SK-N-SH (cell line): ENCODE data around the gene BAAT. TPM values are rescaled to one million over a fixed set of nuclear protein-coding genes. Genes with fewer than 3 reads are reported as not detected.

Experiments used
- CTCF ChIA-PET: fragments of 300-600, 350-600 bp; formaldehyde crosslinking; extraction: SDS; loops from one replicate; lab custom pipeline; 2021; lab: Yijun Ruan, JAX
- POLR2A ChIA-PET: fragments of 350-600 bp; sonication (Branson Sonifier 250); formaldehyde crosslinking; extraction: SDS; loops from one replicate; lab custom pipeline; 2020; ENCODE audit warnings: antibody characterized with exemption, inconsistent platforms; lab: Yijun Ruan, JAX
- DNase-seq: peaks from one replicate; pipeline ENCODE4 v3.0.0; 2012
- H2AFZ ChIP-seq: fragments of 200-600 bp; sonication (generic); 2 replicates; pipeline ENCODE4 v1.8.1; 2016; ENCODE audit warnings: antibody characterized with exemption, mild to moderate bottlenecking, low read depth
- H3F3A ChIP-seq: fragments of 200-600 bp; sonication (generic); replicated peaks from 2 replicates; pipeline ENCODE3; 2016; ENCODE audit warnings: antibody characterized with exemption, mild to moderate bottlenecking; ENCODE audit not compliant: insufficient read depth
- H3K27ac ChIP-seq, 2 experiments: fragments of 200-500 bp in 1 of 2; fragments of 200-600 bp in 1 of 2; sonication (Bioruptor generic) in 1 of 2; sonication (generic), shearing (Covaris generic) in 1 of 2; 2 replicates each; pipeline versions ENCODE4 v1.5.1 to v1.6.1; 2014 to 2016; ENCODE audit warnings: low read depth in 2 of 2, inconsistent platforms in 1 of 2, low read length in 1 of 2, mild to moderate bottlenecking in 1 of 2, mixed read lengths in 1 of 2
- H3K27me3 ChIP-seq: fragments of 200-600 bp; sonication (generic), shearing (Covaris generic); 2 replicates; pipeline ENCODE4 v1.6.1; 2016; ENCODE audit warnings: mixed run types; ENCODE audit not compliant: insufficient read depth
- H3K36me3 ChIP-seq, 2 experiments: fragments of 200-500 bp in 1 of 2; fragments of 200-600 bp in 1 of 2; sonication (Bioruptor generic) in 1 of 2; sonication (generic) in 1 of 2; replicated peaks in 1 of 2; 2 replicates each; pipeline versions ENCODE3 to v1.5.1; 2014 to 2016; ENCODE audit warnings: low read length in 1 of 2, mild to moderate bottlenecking in 1 of 2; ENCODE audit not compliant: insufficient read depth in 2 of 2, control insufficient read depth in 1 of 2
- H3K4me1 ChIP-seq, 2 experiments: fragments of 200-500 bp in 1 of 2; fragments of 200-600 bp in 1 of 2; sonication (Bioruptor generic) in 1 of 2; sonication (generic), shearing (Covaris generic) in 1 of 2; 2 replicates each; pipeline versions ENCODE4 v1.5.1 to v1.6.1; 2014 to 2016; ENCODE audit warnings: low read depth in 1 of 2, low read length in 1 of 2, mixed run types in 1 of 2; ENCODE audit not compliant: insufficient read depth in 2 of 2, control insufficient read depth in 1 of 2
- H3K4me2 ChIP-seq: fragments of 200-600 bp; sonication (generic), shearing (Covaris generic); 2 replicates; pipeline ENCODE4 v1.6.1; 2017; ENCODE audit warnings: mixed run types
- H3K4me3 ChIP-seq, 2 experiments: fragments of 200-500 bp in 1 of 2; fragments of 200-600 bp in 1 of 2; sonication (Bioruptor generic) in 1 of 2; sonication (generic), shearing (Covaris generic) in 1 of 2; 2 replicates each; pipeline versions ENCODE4 v1.5.1 to v1.8.1; 2014 to 2016; ENCODE audit warnings: low read depth in 2 of 2, inconsistent platforms in 1 of 2, low read length in 1 of 2, mild to moderate bottlenecking in 1 of 2, mixed read lengths in 1 of 2, moderate library complexity in 1 of 2
- H3K79me2 ChIP-seq: fragments of 200-600 bp; sonication (generic); 2 replicates; pipeline ENCODE4 v1.8.1; 2017; ENCODE audit warnings: mild to moderate bottlenecking; ENCODE audit not compliant: insufficient read depth
- H3K9ac ChIP-seq: fragments of 200-600 bp; sonication (generic); 2 replicates; pipeline ENCODE4 v1.6.1; 2017; ENCODE audit warnings: mixed run types
- H3K9me2 ChIP-seq: fragments of 200-600 bp; sonication (generic); 2 replicates; pipeline ENCODE4 v1.6.1; 2017; ENCODE audit warnings: mixed run types
- H3K9me3 ChIP-seq: fragments of 200-600 bp; sonication (generic); 2 replicates; pipeline ENCODE4 v1.6.1; 2017; ENCODE audit warnings: mixed run types, mild to moderate bottlenecking, moderate library complexity
- H4K20me1 ChIP-seq: fragments of 200-600 bp; sonication (generic); 2 replicates; pipeline ENCODE4 v1.6.1; 2017; ENCODE audit warnings: mild to moderate bottlenecking, mixed run types; ENCODE audit not compliant: insufficient read depth
- EP300 ChIP-seq, 2 experiments: IDR thresholded peaks; 2 replicates each; pipeline versions ENCODE4 v1.4.0 to v1.6.1; 2012; ENCODE audit warnings: borderline replicate concordance in 1 of 2, low read depth in 1 of 2, low read length in 1 of 2
- EZH2phosphoT487 ChIP-seq: fragments of 200-600 bp; sonication (generic); IDR thresholded peaks from 2 replicates; pipeline ENCODE4 v1.6.1; 2017; ENCODE audit warnings: low read depth, mixed run types, mild to moderate bottlenecking, antibody characterized with exemption, moderate library complexity, borderline replicate concordance
- FOSL2 ChIP-seq: IDR thresholded peaks from 2 replicates; pipeline ENCODE4 v1.4.0; 2012; ENCODE audit warnings: low read depth, mild to moderate bottlenecking, moderate library complexity, borderline replicate concordance
- FOXJ3 ChIP-seq: sonication (generic); formaldehyde crosslinking; IDR thresholded peaks from 2 replicates; pipeline ENCODE4 v1.5.1; 2020; ENCODE audit warnings: mild to moderate bottlenecking, missing genetic modification reagents
- FOXM1 ChIP-seq: IDR thresholded peaks from 2 replicates; pipeline ENCODE4 v1.4.0; 2012; ENCODE audit warnings: low read depth, mild to moderate bottlenecking
- GATA2 ChIP-seq: sonication (generic); formaldehyde crosslinking; IDR thresholded peaks from 2 replicates; pipeline ENCODE4 v1.5.0; 2020; ENCODE audit warnings: mild to moderate bottlenecking, missing genetic modification reagents
- NFIC ChIP-seq: IDR thresholded peaks from 2 replicates; pipeline ENCODE4 v1.4.0; 2012; ENCODE audit warnings: borderline replicate concordance
- NRF1 ChIP-seq: IDR thresholded peaks from 2 replicates; pipeline ENCODE4 v1.6.1; 2012; ENCODE audit warnings: low read depth, mild to moderate bottlenecking, low read length
- POLR2AphosphoS5 ChIP-seq: IDR thresholded peaks from 2 replicates; pipeline ENCODE4 v1.6.1; 2012; ENCODE audit warnings: low read depth, low read length
- RCOR1 ChIP-seq: fragments of 150-350 bp; IDR thresholded peaks from 2 replicates; pipeline ENCODE4 v1.6.1; 2017; ENCODE audit warnings: antibody characterized with exemption, low read length
- RXRA ChIP-seq: IDR thresholded peaks from 2 replicates; pipeline ENCODE4 v1.4.0; 2012; ENCODE audit warnings: low read depth, mild to moderate bottlenecking, borderline replicate concordance
- TEAD4 ChIP-seq: IDR thresholded peaks from 2 replicates; pipeline ENCODE4 v1.4.0; 2012; ENCODE audit warnings: mild to moderate bottlenecking, borderline replicate concordance; ENCODE audit not compliant: insufficient read depth
- YY1 ChIP-seq: IDR thresholded peaks from 2 replicates; pipeline ENCODE4 v1.4.0; 2012; ENCODE audit warnings: low read depth, mild to moderate bottlenecking
- WGBS: methylation state at CpG from one replicate; pipeline ENCODE4 v1.1.6; 2017; ENCODE audit warnings: low lambda C conversion rate; 5-methylcytosine and 5-hydroxymethylcytosine counted together
- polyA plus RNA-seq, 3 experiments: library from polyadenylated mRNA; depleted of rRNA; stranded (reverse); fragments of >200 nt; gene quantifications; 2 replicates each; pipeline ENCODE4 v1.2.3, GENCODE V29; 2012
- TF ChIP-seq, protein P1 (sequence below): fragments of 150-350 bp; IDR thresholded peaks from 2 replicates; pipeline ENCODE4 v1.6.1; 2016; ENCODE audit warnings: mild to moderate bottlenecking, low read depth, low read length
- TF ChIP-seq, protein P2 (sequence below): fragments of 150-350 bp; IDR thresholded peaks from 2 replicates; pipeline ENCODE4 v1.6.1; 2017; ENCODE audit warnings: antibody characterized with exemption, low read length, low read depth, borderline replicate concordance
- TF ChIP-seq, protein P3 (sequence below): IDR thresholded peaks from 2 replicates; pipeline ENCODE4; 2012
- TF ChIP-seq, protein P4 (sequence below): fragments of 200-600 bp; sonication (generic); IDR thresholded peaks from 2 replicates; pipeline ENCODE4 v1.6.1; 2017; ENCODE audit warnings: antibody characterized with exemption, mild to moderate bottlenecking, moderate library complexity
- TF ChIP-seq, protein P5 (sequence below): IDR thresholded peaks from 2 replicates; pipeline ENCODE4 v1.4.0; 2012; ENCODE audit warnings: low read depth, borderline replicate concordance

Gene BAAT
- polyA plus RNA-seq, 1 of the 3 experiments (the other 2 are of a cell fraction), result 0.02 TPM

DNA sequence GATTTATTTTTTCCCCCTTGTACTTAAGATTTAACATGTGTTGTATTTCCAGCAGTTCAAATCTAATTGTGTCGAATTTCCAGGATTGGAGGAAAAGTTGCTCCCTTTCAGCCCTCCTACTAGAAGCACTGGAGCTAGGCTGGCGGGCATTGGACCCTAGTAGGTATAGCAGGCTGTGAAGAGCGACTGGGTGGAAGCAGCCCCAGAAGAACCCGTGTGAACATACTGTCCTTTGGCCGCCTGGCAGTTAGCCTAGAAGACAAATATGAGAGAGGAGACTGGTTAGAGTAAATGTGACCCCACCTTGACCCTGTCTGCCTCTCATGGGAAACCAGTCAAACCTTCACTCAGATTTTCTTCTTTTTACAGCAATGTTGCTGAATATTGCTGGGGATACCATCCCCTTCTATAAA is 36.9 kb upstream of the BAAT start (continued):
- TF ChIP-seq GATA2 (CRISPR knock-in tag) (no peak), YY1 (no peak), RCOR1 (no peak), FOXJ3 (CRISPR knock-in tag) (no peak), FOXM1 (no peak), NRF1 (no peak), TEAD4 (no peak), POLR2AphosphoS5 (no peak)
- TF ChIP-seq, protein P1, sequence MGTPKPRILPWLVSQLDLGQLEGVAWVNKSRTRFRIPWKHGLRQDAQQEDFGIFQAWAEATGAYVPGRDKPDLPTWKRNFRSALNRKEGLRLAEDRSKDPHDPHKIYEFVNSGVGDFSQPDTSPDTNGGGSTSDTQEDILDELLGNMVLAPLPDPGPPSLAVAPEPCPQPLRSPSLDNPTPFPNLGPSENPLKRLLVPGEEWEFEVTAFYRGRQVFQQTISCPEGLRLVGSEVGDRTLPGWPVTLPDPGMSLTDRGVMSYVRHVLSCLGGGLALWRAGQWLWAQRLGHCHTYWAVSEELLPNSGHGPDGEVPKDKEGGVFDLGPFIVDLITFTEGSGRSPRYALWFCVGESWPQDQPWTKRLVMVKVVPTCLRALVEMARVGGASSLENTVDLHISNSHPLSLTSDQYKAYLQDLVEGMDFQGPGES, result no peak

DNA sequence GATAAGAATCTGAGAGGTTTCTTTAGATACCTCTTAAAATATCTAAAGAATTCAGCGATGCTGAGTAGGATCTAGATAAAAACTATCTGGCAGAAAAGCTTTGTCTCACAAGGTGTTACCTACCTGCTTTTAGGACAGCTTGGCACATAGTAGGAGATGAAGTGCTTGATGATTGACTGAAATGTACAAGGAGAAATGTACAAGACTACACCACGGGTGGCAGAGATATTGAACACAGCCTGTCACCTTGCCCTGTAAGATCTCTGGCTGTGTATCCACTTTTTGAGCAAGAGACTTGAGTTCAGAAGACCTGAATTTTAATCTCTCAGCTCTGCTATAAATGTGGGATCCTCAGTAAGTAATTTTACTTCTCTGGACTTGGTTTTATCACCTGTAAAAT is 35.1 kb upstream of the BAAT start:
- DNase-seq, result no peak
- H3K36me3 ChIP-seq, result no peaks in the 10 kb centered on the region
- H3K4me1 ChIP-seq, result no peaks in the 10 kb centered on the region
- 61% methylated on average over 2 of the region's 2 CpGs for WGBS
- H3F3A ChIP-seq, result peaks cover 4% of the 10 kb centered on the region
- no peak overlapping the region for H2AFZ ChIP-seq
- CTCF ChIA-PET, result interaction anchor here (1.0 kb wide), 1 partner anchor 29 kb away, joined by 3 read pairs; no protein-coding TSS in a partner anchor
- TF ChIP-seq EP300 (IDR thresholded peaks at IDR 0.05; ENCODE audit: borderline replicate concordance in 1 of 2, low read depth in 1 of 2, low read length in 1 of 2) (no peak), EZH2phosphoT487 (no peak), NFIC (no peak), FOSL2 (no peak), RXRA (no peak), RCOR1 (no peak), NRF1 (no peak), YY1 (no peak)
- TF ChIP-seq, protein P2, sequence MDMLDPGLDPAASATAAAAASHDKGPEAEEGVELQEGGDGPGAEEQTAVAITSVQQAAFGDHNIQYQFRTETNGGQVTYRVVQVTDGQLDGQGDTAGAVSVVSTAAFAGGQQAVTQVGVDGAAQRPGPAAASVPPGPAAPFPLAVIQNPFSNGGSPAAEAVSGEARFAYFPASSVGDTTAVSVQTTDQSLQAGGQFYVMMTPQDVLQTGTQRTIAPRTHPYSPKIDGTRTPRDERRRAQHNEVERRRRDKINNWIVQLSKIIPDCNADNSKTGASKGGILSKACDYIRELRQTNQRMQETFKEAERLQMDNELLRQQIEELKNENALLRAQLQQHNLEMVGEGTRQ, result no peak
- TF ChIP-seq, protein P3, sequence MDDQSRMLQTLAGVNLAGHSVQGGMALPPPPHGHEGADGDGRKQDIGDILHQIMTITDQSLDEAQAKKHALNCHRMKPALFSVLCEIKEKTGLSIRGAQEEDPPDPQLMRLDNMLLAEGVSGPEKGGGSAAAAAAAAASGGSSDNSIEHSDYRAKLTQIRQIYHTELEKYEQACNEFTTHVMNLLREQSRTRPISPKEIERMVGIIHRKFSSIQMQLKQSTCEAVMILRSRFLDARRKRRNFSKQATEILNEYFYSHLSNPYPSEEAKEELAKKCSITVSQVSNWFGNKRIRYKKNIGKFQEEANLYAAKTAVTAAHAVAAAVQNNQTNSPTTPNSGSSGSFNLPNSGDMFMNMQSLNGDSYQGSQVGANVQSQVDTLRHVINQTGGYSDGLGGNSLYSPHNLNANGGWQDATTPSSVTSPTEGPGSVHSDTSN, result no peak
- TF ChIP-seq, protein P1, result no peak
- TF ChIP-seq, protein P4, sequence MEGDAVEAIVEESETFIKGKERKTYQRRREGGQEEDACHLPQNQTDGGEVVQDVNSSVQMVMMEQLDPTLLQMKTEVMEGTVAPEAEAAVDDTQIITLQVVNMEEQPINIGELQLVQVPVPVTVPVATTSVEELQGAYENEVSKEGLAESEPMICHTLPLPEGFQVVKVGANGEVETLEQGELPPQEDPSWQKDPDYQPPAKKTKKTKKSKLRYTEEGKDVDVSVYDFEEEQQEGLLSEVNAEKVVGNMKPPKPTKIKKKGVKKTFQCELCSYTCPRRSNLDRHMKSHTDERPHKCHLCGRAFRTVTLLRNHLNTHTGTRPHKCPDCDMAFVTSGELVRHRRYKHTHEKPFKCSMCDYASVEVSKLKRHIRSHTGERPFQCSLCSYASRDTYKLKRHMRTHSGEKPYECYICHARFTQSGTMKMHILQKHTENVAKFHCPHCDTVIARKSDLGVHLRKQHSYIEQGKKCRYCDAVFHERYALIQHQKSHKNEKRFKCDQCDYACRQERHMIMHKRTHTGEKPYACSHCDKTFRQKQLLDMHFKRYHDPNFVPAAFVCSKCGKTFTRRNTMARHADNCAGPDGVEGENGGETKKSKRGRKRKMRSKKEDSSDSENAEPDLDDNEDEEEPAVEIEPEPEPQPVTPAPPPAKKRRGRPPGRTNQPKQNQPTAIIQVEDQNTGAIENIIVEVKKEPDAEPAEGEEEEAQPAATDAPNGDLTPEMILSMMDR, result no peak
- TF ChIP-seq, protein P5, sequence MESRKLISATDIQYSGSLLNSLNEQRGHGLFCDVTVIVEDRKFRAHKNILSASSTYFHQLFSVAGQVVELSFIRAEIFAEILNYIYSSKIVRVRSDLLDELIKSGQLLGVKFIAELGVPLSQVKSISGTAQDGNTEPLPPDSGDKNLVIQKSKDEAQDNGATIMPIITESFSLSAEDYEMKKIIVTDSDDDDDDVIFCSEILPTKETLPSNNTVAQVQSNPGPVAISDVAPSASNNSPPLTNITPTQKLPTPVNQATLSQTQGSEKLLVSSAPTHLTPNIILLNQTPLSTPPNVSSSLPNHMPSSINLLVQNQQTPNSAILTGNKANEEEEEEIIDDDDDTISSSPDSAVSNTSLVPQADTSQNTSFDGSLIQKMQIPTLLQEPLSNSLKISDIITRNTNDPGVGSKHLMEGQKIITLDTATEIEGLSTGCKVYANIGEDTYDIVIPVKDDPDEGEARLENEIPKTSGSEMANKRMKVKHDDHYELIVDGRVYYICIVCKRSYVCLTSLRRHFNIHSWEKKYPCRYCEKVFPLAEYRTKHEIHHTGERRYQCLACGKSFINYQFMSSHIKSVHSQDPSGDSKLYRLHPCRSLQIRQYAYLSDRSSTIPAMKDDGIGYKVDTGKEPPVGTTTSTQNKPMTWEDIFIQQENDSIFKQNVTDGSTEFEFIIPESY, result no peak
- TF ChIP-seq, all 33 proteins: peak for 0
- Histone ChIP-seq H4K20me1 (no peaks in the 10 kb centered on the region), H3K4me2 (no peak overlapping the region), H3K9ac (no peak overlapping the region), H3K9me3 (no peaks in the 10 kb centered on the region), H3K9me2 (no peaks in the 10 kb centered on the region), H3K4me3 (no peak overlapping the region), H3K79me2 (no peaks in the 10 kb centered on the region), H3K27ac (no peak overlapping the region), H3K27me3 (no peaks in the 10 kb centered on the region)
- POLR2A ChIA-PET, result no interaction called here
